Esophagus muscularis mucosa (tissue), 4 donors: Measurements from ENCODE around the gene ITPKC. TPM values are rescaled to one million over a fixed set of nuclear protein-coding genes. Genes with fewer than 3 reads are reported as not detected.
A peak's percentile ranks its signal among the peaks of the same experiment; 100 is the strongest.

Experiments used
- DNase-seq: peaks from one replicate; pipeline ENCODE4 v3.0.0-alpha.2; 2017; ENCODE audit errors: extremely low spot score
- H3K27ac ChIP-seq, 4 donors: fragments of 200-600 bp; sonication (generic); replicated peaks in 1 of 4; 1 replicate in 3 of 4; 2 replicates in 1 of 4; pipeline ENCODE4 v1.5.1; 2016 to 2019; ENCODE audit warnings: mild to moderate bottlenecking in 1 of 4
- H3K27me3 ChIP-seq, 4 donors: fragments of 200-600 bp; sonication (generic); one replicate each; pipeline versions ENCODE4 v1.5.1 to v1.6.0; 2016 to 2019
- H3K36me3 ChIP-seq, 4 donors: fragments of 200-600 bp; sonication (generic); one replicate each; pipeline ENCODE4 v1.5.1; 2016 to 2019
- H3K4me1 ChIP-seq, 4 donors: fragments of 200-600 bp; sonication (generic); one replicate each; pipeline ENCODE4 v1.5.1; 2016 to 2019
- H3K4me3 ChIP-seq, 4 donors: fragments of 200-600 bp; sonication (generic); 1 replicate in 2 of 4; 2 replicates in 2 of 4; pipeline ENCODE4 v1.5.1; 2016 to 2019; ENCODE audit warnings: mild to moderate bottlenecking in 4 of 4, moderate library complexity in 1 of 4
- H3K9me3 ChIP-seq, 4 donors: fragments of 200-600 bp; sonication (generic); 1 replicate in 3 of 4; 2 replicates in 1 of 4; pipeline ENCODE4 v1.5.1; 2016 to 2019
- EP300 ChIP-seq: sonication (generic); formaldehyde crosslinking; IDR thresholded peaks from one replicate; pipeline ENCODE4 v1.6.1; 2017; ENCODE audit warnings: antibody characterized with exemption
- POLR2A ChIP-seq: fragments of 450-650 bp; IDR thresholded peaks from one replicate; pipeline ENCODE4 v1.6.1; 2017; ENCODE audit warnings: antibody characterized with exemption, moderate library complexity, mild to moderate bottlenecking, low read depth
- POLR2AphosphoS5 ChIP-seq, 2 donors: sonication (generic); formaldehyde crosslinking; IDR thresholded peaks; one replicate each; pipeline ENCODE4 v1.6.1; 2017; ENCODE audit warnings: antibody characterized with exemption in 2 of 2
- WGBS: methylation state at CpG from one replicate; pipeline ENCODE4 v1.1.5; 2018; 5-methylcytosine and 5-hydroxymethylcytosine counted together
- intact Hi-C: fragments of 100-400 bp; cut with DNase I; formaldehyde crosslinking; loops from one replicate; pipeline ENCODE4 v1.15.1; 2023
- total RNA-seq, 4 donors: library from RNA; depleted of rRNA; stranded (reverse); fragments of >200 nt; gene quantifications; one replicate each; pipeline versions ENCODE4 v1.1.0 to v1.2.1, GENCODE V29; 2016
- TF ChIP-seq, protein P1 (sequence below), 3 experiments: fragments of 200-600 bp in 2 of 3; fragments of 450-650 bp in 1 of 3; sonication (generic) in 2 of 3; IDR thresholded peaks; one replicate each; pipeline ENCODE4 v1.5.1; 2017 to 2019; ENCODE audit warnings: antibody characterized with exemption in 3 of 3, mild to moderate bottlenecking in 2 of 3, moderate library complexity in 1 of 3

Gene ITPKC
- total RNA-seq, 4 donors from 2014 or later, result 28.7 to 123 (median 33.3) TPM

DNA sequence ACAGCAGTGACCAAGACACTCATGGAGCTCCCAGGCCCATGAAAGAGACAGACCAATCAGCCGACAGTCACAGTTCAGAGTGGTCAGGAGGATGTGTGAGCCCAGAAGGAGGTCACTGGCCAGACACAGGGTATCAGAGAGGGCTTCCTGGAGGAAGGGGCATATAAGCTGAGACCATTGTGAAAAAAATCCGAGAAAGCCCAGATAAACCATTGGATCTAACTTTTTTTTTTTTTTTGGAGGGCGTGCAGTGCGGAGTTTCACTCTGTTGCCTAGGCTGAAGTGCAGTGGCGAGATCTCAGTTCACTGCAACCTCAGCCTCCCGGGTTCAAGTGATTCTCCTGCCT is 4.2 kb downstream of the ITPKC start:
- Histone ChIP-seq H3K4me1 (peaks cover 24 to 84% (median 76%) of the 10 kb centered on the region in 4 donors), H3K9me3 (no peaks in the 10 kb centered on the region), H3K4me3 (peak overlapping the region; percentile 73 to 92 (median 78)), H3K27ac (peak overlapping the region; percentile 95 to 99 (median 98)), H3K27me3 (no peaks in the 10 kb centered on the region), H3K36me3 (peaks cover 10 to 42% (median 31%) of the 10 kb centered on the region in 4 donors)
- intact Hi-C loops, result no loop called here
- DNase-seq, result no peak
- 88% methylated on average over 5 of the region's 6 CpGs for WGBS
- TF ChIP-seq EP300 (no peak), POLR2A (no peak), POLR2AphosphoS5 (IDR thresholded peaks at IDR 0.05) (no peak)
- TF ChIP-seq, protein P1, sequence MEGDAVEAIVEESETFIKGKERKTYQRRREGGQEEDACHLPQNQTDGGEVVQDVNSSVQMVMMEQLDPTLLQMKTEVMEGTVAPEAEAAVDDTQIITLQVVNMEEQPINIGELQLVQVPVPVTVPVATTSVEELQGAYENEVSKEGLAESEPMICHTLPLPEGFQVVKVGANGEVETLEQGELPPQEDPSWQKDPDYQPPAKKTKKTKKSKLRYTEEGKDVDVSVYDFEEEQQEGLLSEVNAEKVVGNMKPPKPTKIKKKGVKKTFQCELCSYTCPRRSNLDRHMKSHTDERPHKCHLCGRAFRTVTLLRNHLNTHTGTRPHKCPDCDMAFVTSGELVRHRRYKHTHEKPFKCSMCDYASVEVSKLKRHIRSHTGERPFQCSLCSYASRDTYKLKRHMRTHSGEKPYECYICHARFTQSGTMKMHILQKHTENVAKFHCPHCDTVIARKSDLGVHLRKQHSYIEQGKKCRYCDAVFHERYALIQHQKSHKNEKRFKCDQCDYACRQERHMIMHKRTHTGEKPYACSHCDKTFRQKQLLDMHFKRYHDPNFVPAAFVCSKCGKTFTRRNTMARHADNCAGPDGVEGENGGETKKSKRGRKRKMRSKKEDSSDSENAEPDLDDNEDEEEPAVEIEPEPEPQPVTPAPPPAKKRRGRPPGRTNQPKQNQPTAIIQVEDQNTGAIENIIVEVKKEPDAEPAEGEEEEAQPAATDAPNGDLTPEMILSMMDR (IDR thresholded peaks at IDR 0.05), result no peak

DNA sequence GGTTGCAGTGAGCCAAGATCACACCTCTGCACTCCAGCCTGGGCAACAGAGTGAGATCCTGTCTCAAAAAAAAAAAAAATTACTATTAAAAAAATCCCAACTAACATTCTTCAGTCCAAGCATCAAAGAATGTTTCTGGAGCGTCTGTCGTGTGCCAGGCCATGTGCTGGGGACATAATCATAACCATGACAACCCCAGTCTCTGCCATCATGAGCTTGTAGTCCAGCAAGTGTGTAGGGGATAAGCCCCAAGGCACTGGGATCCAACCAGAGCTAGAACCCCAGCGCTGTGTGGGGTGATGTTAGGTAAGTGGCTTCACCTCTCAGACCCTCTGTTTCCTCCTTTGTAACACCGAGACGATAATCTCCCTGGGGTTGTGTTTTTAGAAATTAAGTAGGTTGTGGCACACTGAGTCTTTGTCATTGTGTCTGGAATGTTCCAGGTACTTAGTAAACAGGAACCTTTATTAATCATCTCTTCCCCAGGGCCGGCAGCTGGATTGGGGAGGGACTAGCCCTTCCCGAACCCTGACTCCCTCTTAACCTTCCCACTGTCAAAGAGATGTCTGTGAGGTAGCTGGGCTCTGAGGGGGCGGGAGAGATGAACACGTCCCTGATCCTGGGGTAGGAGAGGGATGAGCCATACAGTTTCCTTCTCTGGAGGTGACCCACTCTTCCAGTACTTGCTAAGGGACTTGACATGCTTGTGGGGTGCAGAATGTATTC is 5.2 kb downstream of the ITPKC start:
- H3K4me3 ChIP-seq, result peak overlapping the region; percentile 73 to 92 (median 78)

DNA sequence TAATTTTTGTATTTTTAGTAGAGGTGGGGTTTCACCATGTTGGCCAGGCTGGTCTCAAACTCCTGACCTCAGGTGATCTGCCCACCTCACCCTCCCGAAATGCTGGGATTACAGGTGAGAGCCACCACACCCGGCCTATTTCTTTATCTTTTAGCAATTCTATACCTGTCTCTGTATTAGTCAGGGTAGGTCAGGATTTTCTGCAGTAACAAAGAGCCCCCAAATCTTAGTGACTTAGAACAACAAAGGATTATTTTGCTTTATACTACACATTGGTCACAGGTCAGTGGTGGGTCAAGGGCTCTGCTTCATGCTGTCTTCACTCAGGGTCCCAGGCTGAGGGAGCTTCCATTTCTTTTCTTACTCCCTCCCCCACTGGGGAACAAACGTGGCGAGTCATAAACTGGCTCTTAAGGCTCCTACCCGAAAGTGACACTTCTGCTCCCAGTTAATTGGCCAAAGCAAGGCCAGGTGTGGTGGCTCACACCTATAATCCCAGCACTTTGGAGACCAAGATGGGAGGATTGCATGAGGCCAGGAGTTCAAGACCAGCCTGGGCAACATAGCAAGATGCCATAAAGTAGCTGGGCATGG is 6.8 kb downstream of the ITPKC start:
- TF ChIP-seq POLR2A (no peak), EP300 (no peak), POLR2AphosphoS5 (IDR thresholded peaks at IDR 0.05) (no peak)
- TF ChIP-seq, protein P1 (IDR thresholded peaks at IDR 0.05), result no peak
- peaks cover 34 to 69% (median 57%) of the 10 kb centered on the region in 4 donors for H3K36me3 ChIP-seq
- peaks cover 0 to 3% (median 0%) of the 10 kb centered on the region in 4 donors for H3K9me3 ChIP-seq
- 90% methylated on average over 5 of the region's 5 CpGs for WGBS
- intact Hi-C loops, result no loop called here
- no peak overlapping the region for H3K27ac ChIP-seq
- no peak overlapping the region for H3K4me3 ChIP-seq
- peaks cover 21 to 65% (median 63%) of the 10 kb centered on the region in 4 donors for H3K4me1 ChIP-seq
- no peak for DNase-seq
- H3K27me3 ChIP-seq, result no peaks in the 10 kb centered on the region

More for the DNA sequence above, 5.2 kb downstream of the ITPKC start:
- H3K27me3 ChIP-seq, result no peaks in the 10 kb centered on the region
- peaks cover 20 to 52% (median 40%) of the 10 kb centered on the region in 4 donors for H3K36me3 ChIP-seq
- DNase-seq, result no peak
- peaks cover 21 to 79% (median 71%) of the 10 kb centered on the region in 4 donors for H3K4me1 ChIP-seq
- peak; percentile 31 to 36 for TF ChIP-seq POLR2AphosphoS5 (IDR thresholded peaks at IDR 0.05)
- TF ChIP-seq, protein P1 (IDR thresholded peaks at IDR 0.05), result no peak
- peak overlapping the region; percentile 95 to 99 (median 98) for H3K27ac ChIP-seq
- intact Hi-C loops, result no loop called here
- no peaks in the 10 kb centered on the region for H3K9me3 ChIP-seq
- 77% methylated on average over 9 of the region's 9 CpGs for WGBS

DNA sequence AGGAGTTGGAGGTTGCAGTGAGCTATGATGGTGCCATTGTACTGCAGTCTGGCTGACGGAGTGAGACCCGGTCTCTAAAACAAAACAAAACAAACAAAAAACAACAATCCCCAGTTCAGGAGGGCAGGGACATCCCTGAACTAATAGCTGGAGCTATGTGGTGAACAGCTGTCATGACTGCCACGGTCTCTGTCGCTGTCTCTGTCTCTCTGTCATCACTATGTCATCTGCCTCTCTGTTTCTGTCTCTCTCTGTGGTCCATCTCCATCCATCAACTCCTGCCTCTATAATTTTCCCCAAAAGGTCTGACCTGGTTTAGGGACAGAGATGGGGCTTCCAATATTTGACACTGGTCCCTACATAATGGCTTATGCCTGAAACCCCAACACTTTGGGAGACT is 7.4 kb downstream of the ITPKC start:
- Histone ChIP-seq H3K27ac (peak overlapping the region in 1 of 4 donors; percentile 13), H3K4me1 (peaks cover 21 to 60% (median 58%) of the 10 kb centered on the region in 4 donors), H3K27me3 (no peaks in the 10 kb centered on the region), H3K9me3 (peaks cover 0 to 3% (median 0%) of the 10 kb centered on the region in 4 donors), H3K4me3 (no peak overlapping the region), H3K36me3 (peaks cover 39 to 74% (median 63%) of the 10 kb centered on the region in 4 donors)
- WGBS, result 95% methylated on average over 4 of the region's 4 CpGs
- no peak for DNase-seq
- intact Hi-C loops, result no loop called here
- no peak for TF ChIP-seq EP300
- TF ChIP-seq POLR2A, result no peak
- no peak for TF ChIP-seq POLR2AphosphoS5 (IDR thresholded peaks at IDR 0.05)
- TF ChIP-seq, protein P1 (IDR thresholded peaks at IDR 0.05), result no peak
